SK-N-SH (cell line): ENCODE results near the gene TNNT3.

Experiments used
- CTCF ChIP-seq: fragments of 200-600 bp; sonication (generic); IDR thresholded peaks from 2 replicates; pipeline ENCODE4 v1.6.1; 2017; ENCODE audit warnings: antibody characterized with exemption, mild to moderate bottlenecking, moderate library complexity
- EP300 ChIP-seq, 2 experiments: IDR thresholded peaks; 2 replicates each; pipeline versions ENCODE4 v1.4.0 to v1.6.1; 2012; ENCODE audit warnings: borderline replicate concordance in 1 of 2, low read depth in 1 of 2, low read length in 1 of 2
- FOXM1 ChIP-seq: IDR thresholded peaks from 2 replicates; pipeline ENCODE4 v1.4.0; 2012; ENCODE audit warnings: low read depth, mild to moderate bottlenecking
- MXI1 ChIP-seq: IDR thresholded peaks from 2 replicates; pipeline ENCODE4 v1.6.1; 2012; ENCODE audit warnings: mild to moderate bottlenecking, low read depth, low read length, improper control_type of control experiment
- RCOR1 ChIP-seq: fragments of 150-350 bp; IDR thresholded peaks from 2 replicates; pipeline ENCODE4 v1.6.1; 2017; ENCODE audit warnings: antibody characterized with exemption, low read length
- RXRA ChIP-seq: IDR thresholded peaks from 2 replicates; pipeline ENCODE4 v1.4.0; 2012; ENCODE audit warnings: low read depth, mild to moderate bottlenecking, borderline replicate concordance

DNA sequence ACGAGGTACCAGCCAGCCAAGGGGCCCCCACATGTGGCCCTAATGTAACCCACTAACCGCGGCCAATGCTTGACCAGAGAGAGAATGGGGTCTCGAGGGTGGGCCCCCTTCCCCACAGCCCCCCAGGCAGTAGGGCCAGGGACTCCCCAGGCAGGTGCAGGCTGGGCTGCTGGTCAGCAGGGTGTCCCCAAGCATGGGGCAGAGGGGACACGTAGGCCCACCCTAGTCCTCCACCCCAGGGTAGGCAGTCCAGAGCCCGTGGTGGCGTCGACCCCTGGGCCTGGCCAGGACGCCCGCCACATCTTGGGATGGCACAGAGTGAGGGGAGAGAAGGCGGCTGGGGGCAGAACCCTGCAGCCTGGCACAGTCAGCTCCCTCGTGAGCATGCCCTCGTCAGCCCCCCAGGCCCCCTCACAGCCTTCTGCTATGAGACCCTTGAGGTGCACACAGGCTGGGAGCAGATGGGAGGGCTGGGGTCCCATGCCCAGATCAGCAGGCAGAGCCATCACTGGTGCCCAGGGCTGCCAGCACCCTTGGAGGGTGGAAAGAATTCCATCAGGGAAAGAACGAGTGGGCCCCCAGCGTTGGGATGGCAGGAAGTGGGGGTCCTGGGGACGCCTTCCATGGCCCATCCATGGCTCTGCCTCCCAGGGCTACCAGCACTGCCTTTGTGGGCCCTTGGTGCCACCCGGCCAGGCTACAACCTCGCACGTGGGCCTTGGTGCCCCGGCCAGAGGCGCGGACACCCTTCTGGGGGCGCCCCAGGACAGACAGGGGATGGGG is 6.1 kb downstream of the TNNT3 start:
- no peak for TF ChIP-seq CTCF
- no peak for TF ChIP-seq RXRA
- no peak for TF ChIP-seq FOXM1
- no peak for TF ChIP-seq MXI1
- no peak for TF ChIP-seq RCOR1
- TF ChIP-seq EP300 (IDR thresholded peaks at IDR 0.05; ENCODE audit: borderline replicate concordance in 1 of 2, low read depth in 1 of 2, low read length in 1 of 2): no peak
